Stromal cell of bone marrow (primary cell): Measurements from ENCODE around the gene BDH1.
"Not testable (repeated sequence)": the region's sequence is repeated elsewhere in the genome, so short reads cannot be mapped to it uniquely, and the experiment has no call there.

Experiments used
- DNase-seq: peaks from one replicate; pipeline ENCODE4 v3.0.0-alpha.2; 2012; ENCODE audit warnings: low read depth

BDH1 gene

DNA sequence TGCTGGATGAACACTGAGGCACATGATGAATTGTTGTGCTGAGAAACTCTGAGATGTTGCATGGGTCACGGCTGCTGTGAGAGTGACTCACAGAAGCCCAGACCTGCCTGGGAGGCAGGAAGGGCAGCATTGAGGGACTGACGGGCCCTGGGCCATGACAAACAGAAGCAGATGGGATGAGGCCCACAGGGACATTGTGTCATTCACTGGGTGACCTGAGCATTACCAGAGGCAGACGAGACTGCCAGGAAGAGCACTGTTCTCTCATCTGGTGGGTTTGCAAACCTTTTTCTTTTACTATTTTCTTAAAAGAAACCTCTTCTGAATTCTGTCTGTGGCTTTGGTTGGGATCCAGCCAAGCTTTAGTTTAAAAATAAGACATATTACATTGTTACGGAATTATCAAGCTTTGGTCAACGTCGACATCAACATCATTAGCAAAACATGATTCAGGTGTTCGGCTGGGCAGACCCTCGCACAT, 67.8 kb downstream of the BDH1 start:
- peak; percentile 95 for DNase-seq

DNA sequence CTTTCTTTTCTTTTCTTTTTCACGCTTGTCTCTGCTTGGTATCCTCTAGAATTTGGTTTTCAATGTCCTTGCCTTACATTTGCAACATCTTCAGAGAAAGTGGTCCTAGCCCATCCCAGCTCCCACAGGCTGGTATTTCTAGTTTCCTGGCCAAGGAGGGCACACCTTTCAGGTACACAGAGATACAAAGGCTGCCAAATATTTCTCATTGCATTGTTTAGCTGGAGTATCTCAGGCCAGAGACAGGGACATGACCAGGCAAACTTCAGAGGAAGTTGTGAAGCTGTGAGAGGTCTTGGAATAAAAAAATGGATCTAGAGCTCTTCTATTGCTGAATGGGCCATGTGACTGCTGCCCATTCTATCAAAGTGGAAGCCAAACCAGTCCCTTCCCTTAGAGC, 68.9 kb downstream of the BDH1 start:
- no peak for DNase-seq

- no peak for DNase-seq
Observed at GRCh38 chr3:197485143-197485542, 70.6 kb downstream of the BDH1 start.

- DNase-seq = no peak
Observed at GRCh38 chr3:197484204-197484901, 71.4 kb downstream of the BDH1 start.

DNA sequence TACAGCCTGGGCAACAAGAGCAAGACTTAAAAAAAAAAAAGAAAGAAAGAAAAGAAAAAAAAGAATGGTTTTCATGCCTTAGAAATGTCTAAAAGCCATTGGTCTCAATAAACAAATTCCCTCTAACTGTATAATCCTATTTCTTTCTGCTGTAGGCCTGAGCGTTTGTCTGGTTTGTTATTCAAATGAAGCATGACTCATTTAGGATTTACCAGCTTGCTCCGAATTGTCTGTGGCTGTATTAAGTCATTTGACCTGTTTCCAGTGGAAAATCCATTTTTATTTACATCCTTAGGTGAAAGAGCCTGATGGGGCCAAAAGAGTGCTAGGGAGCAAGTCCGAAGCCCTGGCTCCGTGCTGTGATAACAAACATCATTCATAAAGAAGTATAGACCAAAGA, 73.8 kb downstream of the BDH1 start:
- DNase-seq = no peak

- no peak for DNase-seq
Observed at GRCh38 chr3:197480320-197480719, 75.4 kb downstream of the BDH1 start.

DNA sequence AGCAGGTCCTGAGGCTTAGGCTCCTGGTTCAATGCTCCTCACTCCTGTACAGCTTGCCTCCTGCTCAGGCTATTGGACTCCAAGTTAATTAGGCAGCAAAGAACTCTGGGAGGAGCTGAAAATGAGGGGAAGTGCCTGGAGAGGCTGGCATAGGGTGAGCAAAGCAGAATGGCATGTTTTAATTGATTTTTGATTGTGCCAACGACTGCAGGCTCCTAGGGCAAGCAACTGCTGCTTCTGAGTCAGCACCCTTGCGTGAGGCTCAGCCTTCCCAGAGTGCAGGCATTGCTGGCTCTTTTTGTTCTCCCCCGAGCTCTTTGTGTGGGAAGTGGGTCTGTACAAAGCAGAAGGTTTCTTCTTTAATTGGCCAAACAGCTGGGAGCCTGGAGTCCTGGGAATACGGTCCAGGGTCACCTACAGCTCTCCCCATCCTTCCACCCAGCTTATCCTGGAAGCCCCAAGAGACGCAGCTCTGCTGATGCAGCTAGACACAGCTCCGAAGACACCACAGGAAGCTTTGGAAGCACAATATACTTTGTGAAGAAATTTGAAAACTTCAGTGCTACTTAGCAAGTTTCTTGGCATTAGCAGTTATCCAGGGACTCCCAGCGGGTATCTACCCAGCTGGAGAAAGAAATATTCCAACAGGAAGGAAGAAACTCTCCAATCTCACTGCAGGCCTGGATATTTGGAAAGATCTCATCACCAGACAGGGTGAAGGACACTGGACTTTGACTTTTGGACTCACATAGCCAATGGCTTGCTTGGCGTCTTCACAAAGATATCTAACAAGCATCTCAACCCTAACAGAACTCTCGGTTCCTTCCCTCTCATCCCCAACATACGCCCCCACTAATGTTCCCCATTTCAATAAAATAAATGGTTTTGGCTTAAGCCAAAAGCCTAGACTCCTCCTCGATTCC, 76.8 kb downstream of the BDH1 start:
- no peak for DNase-seq

DNA sequence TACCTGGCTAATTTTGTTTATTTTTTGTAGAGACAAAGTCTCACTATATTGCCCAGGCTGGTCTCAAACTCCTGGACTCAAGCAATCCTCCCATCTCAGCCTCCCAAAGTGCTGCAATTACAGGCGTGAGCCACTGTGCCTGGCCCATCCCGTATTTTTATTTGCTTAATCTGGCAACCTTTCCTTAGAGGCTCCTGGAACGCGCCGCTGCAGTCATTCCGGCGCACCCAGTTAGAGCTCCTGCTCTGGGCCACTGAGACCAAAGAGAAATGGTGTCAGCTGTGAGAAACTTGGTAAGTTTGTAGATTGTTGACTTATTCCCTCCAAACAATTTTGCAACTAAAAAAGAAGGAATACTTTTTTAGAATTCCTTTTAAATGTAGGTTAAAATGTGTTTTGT, 78.0 kb downstream of the BDH1 start:
- DNase-seq = not testable (repeated sequence)

DNA sequence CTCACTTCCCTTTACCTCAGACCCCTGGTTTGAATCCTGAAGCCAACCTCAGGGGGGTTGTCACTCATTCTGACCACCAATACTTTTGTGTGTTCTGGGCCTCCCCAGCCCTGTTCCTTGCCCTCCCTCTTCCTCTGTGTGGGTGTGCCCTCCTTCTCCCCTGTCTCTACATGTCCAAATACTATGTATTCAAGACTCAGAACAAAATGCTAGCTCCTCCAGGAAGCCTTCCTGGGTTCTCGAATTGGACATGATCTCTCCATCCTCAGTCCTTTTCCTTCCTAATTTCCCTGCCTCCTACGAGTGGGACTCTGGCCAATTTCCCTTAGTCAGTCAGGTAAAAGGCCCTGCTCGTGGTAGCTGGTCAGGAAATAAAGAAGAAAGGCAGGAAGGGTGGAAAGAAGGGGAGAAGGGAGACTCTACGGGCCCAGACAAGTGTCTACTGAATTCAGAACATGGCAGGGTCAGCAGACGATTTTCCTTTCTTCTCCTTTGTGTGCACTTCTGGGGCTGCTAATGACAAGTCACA, 79.7 kb downstream of the BDH1 start:
- no peak for DNase-seq

- DNase-seq = no peak
Observed at GRCh38 chr3:197475514-197475913, 80.3 kb downstream of the BDH1 start.

DNA sequence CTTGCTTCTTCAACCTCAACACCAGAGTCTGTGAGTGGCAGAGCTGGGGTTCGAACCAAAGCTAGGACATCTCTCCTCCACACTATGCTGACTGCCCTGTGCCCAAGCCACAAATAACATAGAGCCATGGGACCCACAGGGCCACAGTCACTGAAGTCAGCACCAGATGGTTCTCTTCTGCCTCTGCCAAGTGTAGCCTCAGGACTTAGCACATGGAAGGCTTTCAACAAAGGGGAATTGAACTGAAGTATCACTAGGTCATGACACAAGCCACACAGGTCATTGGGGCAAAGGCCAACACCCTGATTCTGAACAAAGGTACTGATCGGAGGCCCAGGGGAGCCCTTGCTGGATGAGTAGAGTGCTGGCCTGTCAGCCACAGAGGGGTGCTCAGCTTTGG, 83.6 kb downstream of the BDH1 start:
- DNase-seq = no peak

- DNase-seq = no peak
Observed at GRCh38 chr3:197471221-197472010, 84.4 kb downstream of the BDH1 start.

DNA sequence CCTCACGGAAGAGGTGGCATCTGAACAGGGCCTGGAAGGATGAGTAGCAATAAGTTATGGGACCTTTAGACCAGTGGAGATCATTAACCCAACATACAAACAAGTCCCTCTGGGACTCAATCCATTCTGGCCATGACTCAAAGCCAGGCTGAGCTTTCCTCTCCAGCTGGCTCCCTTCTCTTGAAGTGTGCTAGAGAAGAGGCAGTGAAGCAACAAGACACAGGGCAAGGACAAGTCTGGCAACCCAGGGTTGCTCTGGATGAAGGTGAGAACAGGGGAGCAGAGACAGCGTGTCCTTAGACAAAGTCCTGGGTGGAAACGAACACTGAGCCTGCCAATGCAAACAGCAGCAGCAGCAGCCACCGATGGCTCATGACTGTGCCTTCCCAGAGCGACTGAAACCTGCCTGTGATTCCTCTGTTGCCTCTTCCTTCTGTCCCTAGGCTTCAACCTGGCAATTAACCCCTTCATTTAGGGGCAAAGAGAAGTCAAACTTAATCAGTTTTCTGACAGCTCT, 86.8 kb downstream of the BDH1 start:
- peak; percentile 51 for DNase-seq

GRCh38 chr3:197468167-197468566, 87.6 kb downstream of the BDH1 start:
- no peak for DNase-seq

DNA sequence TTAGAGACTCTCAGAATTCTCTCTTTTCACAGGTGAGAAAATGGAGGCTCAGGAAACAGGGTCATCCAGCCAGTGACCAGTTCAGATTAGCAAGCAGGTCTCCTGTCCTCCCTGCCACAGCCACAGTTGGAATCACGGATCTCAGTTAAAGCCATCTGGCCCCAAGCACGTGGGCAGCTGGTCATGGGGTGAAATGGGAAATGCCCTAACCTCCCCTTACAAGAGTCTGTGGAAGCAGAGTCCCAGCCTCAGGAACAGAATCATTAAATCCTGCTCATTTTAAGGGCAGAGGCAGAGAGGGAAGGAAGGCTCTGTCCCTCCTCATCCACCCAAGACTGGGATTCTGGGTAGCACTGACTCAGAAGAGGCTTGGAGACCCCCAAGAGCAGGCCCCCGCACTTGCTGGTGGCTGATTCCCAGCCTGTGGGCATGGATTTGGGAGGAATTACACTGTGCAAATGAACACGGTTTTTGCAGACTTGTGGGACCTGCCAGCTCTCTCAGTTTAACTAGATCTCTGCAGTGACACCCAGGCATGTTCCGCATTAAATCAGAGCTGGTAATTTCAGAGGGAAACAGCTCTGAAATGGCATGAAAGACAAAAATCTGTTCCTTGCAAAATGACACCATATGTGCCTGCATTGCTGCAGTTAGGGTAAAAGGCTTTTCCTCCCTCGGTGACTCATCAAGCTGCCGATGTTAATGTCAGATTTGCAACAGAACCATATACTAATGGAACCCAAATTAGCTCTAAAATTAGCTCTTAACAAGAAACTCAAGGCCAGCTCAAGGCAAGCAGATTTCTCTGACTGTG, 89.0 kb downstream of the BDH1 start:
- DNase-seq = peak; percentile 50

GRCh38 chr3:197465996-197466549, 89.7 kb downstream of the BDH1 start:
- no peak for DNase-seq

DNA sequence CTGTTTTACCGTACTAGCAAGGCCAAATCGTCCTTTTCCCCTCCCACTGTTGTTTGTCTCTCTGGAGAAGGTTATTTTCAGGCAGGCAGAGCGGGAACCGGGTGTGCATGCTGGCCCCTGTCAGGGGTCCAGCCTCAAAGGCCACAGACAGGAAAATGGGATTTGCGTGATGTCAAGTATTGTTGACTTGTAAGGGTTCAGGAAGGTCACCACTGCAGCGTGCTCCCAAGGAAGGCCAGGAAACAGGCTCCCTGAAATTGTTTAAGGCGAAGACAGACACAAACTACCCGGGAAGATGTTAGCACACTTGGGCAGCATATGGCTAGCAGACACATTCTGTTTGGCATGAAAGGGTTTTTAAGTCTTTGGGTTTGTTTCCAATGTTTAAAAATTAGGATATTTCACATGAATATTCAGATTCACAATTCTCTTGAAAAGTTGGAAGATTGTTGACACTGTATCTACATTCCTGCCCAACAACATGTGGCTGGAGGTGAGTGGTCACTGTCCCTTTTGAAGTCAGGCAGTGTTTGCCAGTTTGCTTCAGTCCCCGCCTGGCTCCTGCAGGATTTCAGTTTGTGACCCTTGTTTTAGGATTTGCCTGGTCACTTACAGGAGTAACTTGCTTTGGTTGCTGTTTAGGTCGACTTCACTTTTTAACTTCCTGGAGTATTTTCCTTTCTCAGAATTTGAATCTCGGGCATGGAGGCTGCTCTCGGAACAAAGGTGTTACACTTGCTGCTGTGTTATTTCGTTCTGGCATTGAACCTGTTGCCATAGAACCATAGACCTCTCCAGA, 90.4 kb downstream of the BDH1 start:
- no peak for DNase-seq

DNA sequence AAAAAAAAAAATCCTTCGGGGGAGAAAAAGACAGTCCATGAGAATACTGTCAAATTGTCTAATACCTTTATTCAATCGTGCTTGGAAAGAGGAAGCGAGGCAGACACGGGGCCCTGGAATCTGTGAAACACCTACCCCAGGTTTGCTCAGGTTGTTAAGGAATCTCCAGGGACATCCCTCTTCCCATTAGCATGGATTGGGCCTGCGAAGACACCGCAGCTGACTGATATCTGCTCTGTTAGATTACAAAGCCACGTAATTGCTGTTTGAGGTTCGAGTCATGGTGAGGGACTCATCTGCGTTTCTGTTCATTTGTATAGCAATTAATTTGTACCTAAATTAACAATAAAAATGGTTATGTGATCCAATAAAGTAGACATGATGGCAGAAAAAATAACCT, 91.0 kb downstream of the BDH1 start:
- DNase-seq = no peak

GRCh38 chr3:197463279-197463678, 92.5 kb downstream of the BDH1 start:
- no peak for DNase-seq

- DNase-seq = no peak
Observed at GRCh38 chr3:197462808-197463207, 93.0 kb downstream of the BDH1 start.
